Measurements from ENCODE around the gene AVPR1B.

Gene AVPR1B

GRCh38 chr1:206112600-206113301 lies 4.4 kb downstream of the AVPR1B start:
- H3K4me3 ChIP-seq (ENCODE audit: low read depth, low read length), result no peak overlapping the region

- no peak overlapping the region for H3K4me3 ChIP-seq (ENCODE audit: low read depth, low read length)
Observed at GRCh38 chr1:206111271-206111927, 5.8 kb downstream of the AVPR1B start.

GRCh38 chr1:206110820-206111219 lies 6.4 kb downstream of the AVPR1B start:
- H3K4me3 ChIP-seq (ENCODE audit: low read depth, low read length), result no peak overlapping the region

- H3K4me3 ChIP-seq (ENCODE audit: low read depth, low read length), result no peak overlapping the region
Observed at GRCh38 chr1:206110161-206110560, 7.0 kb downstream of the AVPR1B start.

GRCh38 chr1:206109718-206110117 lies 7.5 kb downstream of the AVPR1B start:
- no peak overlapping the region for H3K4me3 ChIP-seq (ENCODE audit: low read depth, low read length)

GRCh38 chr1:206108635-206109034 lies 8.6 kb downstream of the AVPR1B start:
- no peak overlapping the region for H3K4me3 ChIP-seq (ENCODE audit: low read depth, low read length)

- no peak overlapping the region for H3K4me3 ChIP-seq (ENCODE audit: low read depth, low read length)
Observed at GRCh38 chr1:206107168-206107544, 10.0 kb downstream of the AVPR1B start.

- no peak overlapping the region for H3K4me3 ChIP-seq (ENCODE audit: low read depth, low read length)
Observed at GRCh38 chr1:206106328-206107167, 10.6 kb downstream of the AVPR1B start.

GRCh38 chr1:206105464-206105995 lies 11.7 kb downstream of the AVPR1B start:
- no peak overlapping the region for H3K4me3 ChIP-seq (ENCODE audit: low read depth, low read length)

GRCh38 chr1:206103979-206104378 lies 13.2 kb downstream of the AVPR1B start:
- H3K4me3 ChIP-seq (ENCODE audit: low read depth, low read length), result no peak overlapping the region

- no peak overlapping the region for H3K4me3 ChIP-seq (ENCODE audit: low read depth, low read length)
Observed at GRCh38 chr1:206102292-206102936, 14.8 kb downstream of the AVPR1B start.

GRCh38 chr1:206101351-206102045 lies 15.7 kb downstream of the AVPR1B start:
- H3K4me3 ChIP-seq (ENCODE audit: low read depth, low read length), result no peak overlapping the region

- no peak overlapping the region for H3K4me3 ChIP-seq (ENCODE audit: low read depth, low read length)
Observed at GRCh38 chr1:206100226-206100815, 16.9 kb downstream of the AVPR1B start.

- no peak overlapping the region for H3K4me3 ChIP-seq (ENCODE audit: low read depth, low read length)
Observed at GRCh38 chr1:206098242-206098919, 18.8 kb downstream of the AVPR1B start.

GRCh38 chr1:206097381-206097780 lies 19.8 kb downstream of the AVPR1B start:
- H3K4me3 ChIP-seq (ENCODE audit: low read depth, low read length), result no peak overlapping the region

- H3K4me3 ChIP-seq (ENCODE audit: low read depth, low read length), result no peak overlapping the region
Observed at GRCh38 chr1:206094024-206094423, 23.2 kb downstream of the AVPR1B start.

GRCh38 chr1:206089341-206089740 lies 27.8 kb downstream of the AVPR1B start:
- no peak overlapping the region for H3K4me3 ChIP-seq (ENCODE audit: low read depth, low read length)

- H3K4me3 ChIP-seq (ENCODE audit: low read depth, low read length), result no peak overlapping the region
Observed at GRCh38 chr1:206087091-206087490, 30.1 kb downstream of the AVPR1B start.

GRCh38 chr1:206083750-206084149 lies 33.4 kb downstream of the AVPR1B start:
- H3K4me3 ChIP-seq (ENCODE audit: low read depth, low read length), result no peak overlapping the region
